ENCODE measurements around the gene WDR46.

DNA sequence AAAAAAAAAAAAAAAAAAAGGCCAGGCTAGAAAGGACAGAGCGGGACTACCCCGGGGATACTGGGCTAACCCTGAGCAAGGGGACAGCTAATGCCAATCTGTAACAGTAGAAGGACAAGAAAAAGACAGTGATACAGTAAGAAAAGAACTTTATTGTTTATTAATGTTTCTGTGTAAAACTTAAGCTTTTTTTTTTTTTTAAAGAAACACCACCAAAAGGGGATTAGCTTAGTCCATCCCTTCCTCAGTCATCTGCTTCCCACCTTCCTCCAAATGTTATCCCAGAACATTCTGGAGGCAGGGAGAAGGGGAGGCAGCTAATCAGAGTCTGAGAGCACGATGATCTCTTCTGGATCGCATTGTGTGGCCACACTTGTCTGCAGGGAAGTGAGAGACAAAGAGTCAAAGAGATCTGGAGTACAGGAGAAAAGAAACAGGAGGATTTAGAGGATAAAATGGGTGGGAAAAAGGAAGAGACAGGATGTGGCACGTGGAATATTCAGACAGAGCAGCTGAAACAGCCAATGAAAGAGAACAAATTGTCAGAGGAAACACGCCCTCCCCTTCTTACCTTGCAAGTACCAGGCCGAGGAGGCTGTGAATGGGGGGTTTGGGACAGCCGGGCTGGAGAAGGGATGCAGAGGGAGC, 29.5 kb upstream of the WDR46 start:
- TF ChIP-seq, protein P1, sequence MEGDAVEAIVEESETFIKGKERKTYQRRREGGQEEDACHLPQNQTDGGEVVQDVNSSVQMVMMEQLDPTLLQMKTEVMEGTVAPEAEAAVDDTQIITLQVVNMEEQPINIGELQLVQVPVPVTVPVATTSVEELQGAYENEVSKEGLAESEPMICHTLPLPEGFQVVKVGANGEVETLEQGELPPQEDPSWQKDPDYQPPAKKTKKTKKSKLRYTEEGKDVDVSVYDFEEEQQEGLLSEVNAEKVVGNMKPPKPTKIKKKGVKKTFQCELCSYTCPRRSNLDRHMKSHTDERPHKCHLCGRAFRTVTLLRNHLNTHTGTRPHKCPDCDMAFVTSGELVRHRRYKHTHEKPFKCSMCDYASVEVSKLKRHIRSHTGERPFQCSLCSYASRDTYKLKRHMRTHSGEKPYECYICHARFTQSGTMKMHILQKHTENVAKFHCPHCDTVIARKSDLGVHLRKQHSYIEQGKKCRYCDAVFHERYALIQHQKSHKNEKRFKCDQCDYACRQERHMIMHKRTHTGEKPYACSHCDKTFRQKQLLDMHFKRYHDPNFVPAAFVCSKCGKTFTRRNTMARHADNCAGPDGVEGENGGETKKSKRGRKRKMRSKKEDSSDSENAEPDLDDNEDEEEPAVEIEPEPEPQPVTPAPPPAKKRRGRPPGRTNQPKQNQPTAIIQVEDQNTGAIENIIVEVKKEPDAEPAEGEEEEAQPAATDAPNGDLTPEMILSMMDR (conservative IDR thresholded peaks at IDR 0.05; ENCODE audit: low read depth in 2 of 2): no peak
- TF ChIP-seq POLR2AphosphoS5 (IDR thresholded peaks at IDR 0.05; ENCODE audit: low read depth) (no peak), EZH2phosphoT487 (IDR thresholded peaks at IDR 0.05; ENCODE audit: unreplicated experiment) (no peak), EZH2 (IDR thresholded peaks at IDR 0.05; ENCODE audit: low read depth, unreplicated experiment) (no peak)
- TF ChIP-seq, protein P2, sequence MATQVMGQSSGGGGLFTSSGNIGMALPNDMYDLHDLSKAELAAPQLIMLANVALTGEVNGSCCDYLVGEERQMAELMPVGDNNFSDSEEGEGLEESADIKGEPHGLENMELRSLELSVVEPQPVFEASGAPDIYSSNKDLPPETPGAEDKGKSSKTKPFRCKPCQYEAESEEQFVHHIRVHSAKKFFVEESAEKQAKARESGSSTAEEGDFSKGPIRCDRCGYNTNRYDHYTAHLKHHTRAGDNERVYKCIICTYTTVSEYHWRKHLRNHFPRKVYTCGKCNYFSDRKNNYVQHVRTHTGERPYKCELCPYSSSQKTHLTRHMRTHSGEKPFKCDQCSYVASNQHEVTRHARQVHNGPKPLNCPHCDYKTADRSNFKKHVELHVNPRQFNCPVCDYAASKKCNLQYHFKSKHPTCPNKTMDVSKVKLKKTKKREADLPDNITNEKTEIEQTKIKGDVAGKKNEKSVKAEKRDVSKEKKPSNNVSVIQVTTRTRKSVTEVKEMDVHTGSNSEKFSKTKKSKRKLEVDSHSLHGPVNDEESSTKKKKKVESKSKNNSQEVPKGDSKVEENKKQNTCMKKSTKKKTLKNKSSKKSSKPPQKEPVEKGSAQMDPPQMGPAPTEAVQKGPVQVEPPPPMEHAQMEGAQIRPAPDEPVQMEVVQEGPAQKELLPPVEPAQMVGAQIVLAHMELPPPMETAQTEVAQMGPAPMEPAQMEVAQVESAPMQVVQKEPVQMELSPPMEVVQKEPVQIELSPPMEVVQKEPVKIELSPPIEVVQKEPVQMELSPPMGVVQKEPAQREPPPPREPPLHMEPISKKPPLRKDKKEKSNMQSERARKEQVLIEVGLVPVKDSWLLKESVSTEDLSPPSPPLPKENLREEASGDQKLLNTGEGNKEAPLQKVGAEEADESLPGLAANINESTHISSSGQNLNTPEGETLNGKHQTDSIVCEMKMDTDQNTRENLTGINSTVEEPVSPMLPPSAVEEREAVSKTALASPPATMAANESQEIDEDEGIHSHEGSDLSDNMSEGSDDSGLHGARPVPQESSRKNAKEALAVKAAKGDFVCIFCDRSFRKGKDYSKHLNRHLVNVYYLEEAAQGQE (IDR thresholded peaks at IDR 0.05; ENCODE audit: unreplicated experiment): no peak
